ENCODE results near the gene VPS35L.

VPS35L gene

DNA sequence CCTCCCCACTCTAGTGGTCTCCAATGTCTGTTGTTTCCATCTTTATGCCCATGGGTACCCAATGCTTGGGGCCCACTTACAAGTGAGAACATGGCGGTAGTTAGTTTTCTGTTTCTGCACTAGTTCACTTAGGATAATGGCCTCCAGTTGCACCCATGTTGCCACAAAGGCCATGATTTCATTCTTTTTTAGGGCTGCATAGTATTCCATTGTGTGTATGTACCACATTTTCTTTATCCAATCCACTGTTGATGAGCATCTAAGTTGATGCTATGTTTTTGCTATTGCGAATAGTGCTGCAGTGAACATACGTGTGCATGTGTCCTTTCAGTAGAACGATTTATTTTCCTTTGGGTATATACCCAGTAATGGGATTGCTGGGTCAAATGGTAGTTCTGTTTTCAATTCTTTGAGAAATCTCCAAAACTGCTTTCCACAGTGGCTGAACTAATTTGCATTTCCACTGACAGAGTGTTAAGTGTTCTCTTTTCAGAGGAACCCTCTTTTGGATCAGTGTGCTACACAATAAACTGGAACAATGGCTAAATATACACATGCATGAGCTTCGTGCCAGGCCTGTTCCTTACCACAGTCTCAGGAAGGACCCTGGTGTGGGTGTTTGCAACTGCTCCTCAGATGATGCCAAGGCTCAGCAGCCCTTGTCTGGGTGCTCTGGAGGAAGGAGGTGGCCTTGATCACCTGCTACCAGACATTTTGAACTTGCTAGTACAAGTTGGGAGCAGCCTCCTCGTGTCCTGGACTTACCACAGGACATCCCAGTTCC is 128.1 kb downstream of the VPS35L start:
- no peaks in the 10 kb centered on the region for H3K27me3 ChIP-seq (ENCODE audit: insufficient read depth, low read length, poor library complexity)
- no peak overlapping the region for H4K8ac ChIP-seq (ENCODE audit: low read depth, low read length)
- H2BK120ac ChIP-seq (ENCODE audit: low read depth, low read length) = no peak overlapping the region
- peaks cover 3% of the 10 kb centered on the region for H3K36me3 ChIP-seq (ENCODE audit: control insufficient read depth, insufficient read depth, low read length)
- no peak overlapping the region for H2AK5ac ChIP-seq (ENCODE audit: low read length)
- no peak overlapping the region for H3K4ac ChIP-seq (ENCODE audit: low read depth, low read length)
- no peaks in the 10 kb centered on the region for H3K79me1 ChIP-seq (ENCODE audit: low read length)
- H2BK5ac ChIP-seq (ENCODE audit: low read length) = no peak overlapping the region
- H2BK15ac ChIP-seq (replicated peaks; ENCODE audit: low read depth) = no peak overlapping the region
- no peak overlapping the region for H3K18ac ChIP-seq (ENCODE audit: low read length)
- no CpG with 5 or more reads among the region's 6 CpGs for WGBS (ENCODE audit: extremely low coverage, insufficient coverage, low lambda C conversion rate)
- H3K4me3 ChIP-seq (ENCODE audit: low read length) = no peak overlapping the region
- no peak overlapping the region for H3K4me2 ChIP-seq (ENCODE audit: low read length)
- H3K56ac ChIP-seq (ENCODE audit: low read length) = no peak overlapping the region
- DNase-seq = no peak
- H3K27ac ChIP-seq (ENCODE audit: low read depth, low read length) = no peak overlapping the region
- H3K9ac ChIP-seq (ENCODE audit: low read length) = no peak overlapping the region
- no peak overlapping the region for H4K5ac ChIP-seq (ENCODE audit: low read length)
- no peaks in the 10 kb centered on the region for H3K79me2 ChIP-seq (ENCODE audit: control insufficient read depth, insufficient read depth, low read length)
- H3K23ac ChIP-seq (ENCODE audit: low read length) = no peak overlapping the region
- H3K4me1 ChIP-seq (ENCODE audit: control insufficient read depth, low read depth, low read length) = peaks cover 3% of the 10 kb centered on the region

DNA sequence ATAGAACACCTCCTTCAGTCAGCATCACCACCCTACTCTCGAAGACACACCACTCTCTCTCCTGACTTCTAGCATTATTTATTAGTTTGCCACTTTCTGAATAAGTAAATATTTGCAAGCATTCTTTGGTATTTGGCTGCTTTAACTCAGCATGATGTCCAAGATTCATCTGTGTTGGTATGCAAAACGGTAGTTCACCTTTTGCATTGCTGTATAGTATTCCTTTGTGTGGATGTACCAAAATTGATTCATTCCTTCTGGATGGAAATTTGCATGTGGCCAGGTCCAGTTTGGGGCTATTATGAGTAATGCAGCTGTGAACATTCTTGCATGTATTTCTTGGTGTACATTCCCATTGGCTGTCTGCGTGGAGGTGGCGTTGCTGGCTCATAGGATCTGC is 129.7 kb downstream of the VPS35L start:
- no CpG with 5 or more reads among the region's 4 CpGs for WGBS (ENCODE audit: extremely low coverage, insufficient coverage, low lambda C conversion rate)
- Histone ChIP-seq H3K4ac (ENCODE audit: low read depth, low read length) (no peak overlapping the region), H4K5ac (ENCODE audit: low read length) (no peak overlapping the region), H2BK5ac (ENCODE audit: low read length) (no peak overlapping the region), H3K36me3 (ENCODE audit: control insufficient read depth, insufficient read depth, low read length) (peaks cover 3% of the 10 kb centered on the region), H3K27me3 (ENCODE audit: insufficient read depth, low read length, poor library complexity) (no peaks in the 10 kb centered on the region), H3K4me1 (ENCODE audit: control insufficient read depth, low read depth, low read length) (peaks cover 3% of the 10 kb centered on the region), H4K8ac (ENCODE audit: low read depth, low read length) (no peak overlapping the region), H3K79me1 (ENCODE audit: low read length) (no peaks in the 10 kb centered on the region), H3K4me2 (ENCODE audit: low read length) (no peak overlapping the region), H3K9ac (ENCODE audit: low read length) (no peak overlapping the region), H3K4me3 (ENCODE audit: low read length) (no peak overlapping the region), H3K18ac (ENCODE audit: low read length) (no peak overlapping the region), H3K23ac (ENCODE audit: low read length) (no peak overlapping the region), H2BK120ac (ENCODE audit: low read depth, low read length) (no peak overlapping the region), H3K27ac (ENCODE audit: low read depth, low read length) (no peak overlapping the region), H2BK15ac (replicated peaks; ENCODE audit: low read depth) (no peak overlapping the region), H3K79me2 (ENCODE audit: control insufficient read depth, insufficient read depth, low read length) (no peaks in the 10 kb centered on the region), H2AK5ac (ENCODE audit: low read length) (no peak overlapping the region), H3K56ac (ENCODE audit: low read length) (no peak overlapping the region)
- no peak for DNase-seq

DNA sequence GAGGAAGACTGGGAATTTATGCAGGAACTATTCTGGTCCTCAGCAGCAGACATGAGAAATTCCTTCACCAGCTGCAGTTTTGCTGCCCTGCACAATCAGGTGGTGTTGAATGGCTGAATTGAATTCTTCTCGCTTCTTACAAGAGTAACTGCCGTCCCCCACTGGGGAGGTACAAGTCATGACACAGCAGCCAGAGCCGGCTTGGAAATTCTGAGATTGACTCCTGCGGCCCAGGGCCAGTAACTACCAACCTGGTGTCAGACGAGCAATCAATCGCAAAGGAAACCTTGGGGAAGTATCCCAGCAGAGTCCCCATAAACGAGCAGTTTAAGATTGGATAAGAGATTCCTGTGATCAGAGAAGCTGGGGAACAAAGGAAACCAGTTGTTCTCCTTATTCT is 131.8 kb downstream of the VPS35L start:
- H3K36me3 ChIP-seq (ENCODE audit: control insufficient read depth, insufficient read depth, low read length) = peaks cover 1% of the 10 kb centered on the region

DNA sequence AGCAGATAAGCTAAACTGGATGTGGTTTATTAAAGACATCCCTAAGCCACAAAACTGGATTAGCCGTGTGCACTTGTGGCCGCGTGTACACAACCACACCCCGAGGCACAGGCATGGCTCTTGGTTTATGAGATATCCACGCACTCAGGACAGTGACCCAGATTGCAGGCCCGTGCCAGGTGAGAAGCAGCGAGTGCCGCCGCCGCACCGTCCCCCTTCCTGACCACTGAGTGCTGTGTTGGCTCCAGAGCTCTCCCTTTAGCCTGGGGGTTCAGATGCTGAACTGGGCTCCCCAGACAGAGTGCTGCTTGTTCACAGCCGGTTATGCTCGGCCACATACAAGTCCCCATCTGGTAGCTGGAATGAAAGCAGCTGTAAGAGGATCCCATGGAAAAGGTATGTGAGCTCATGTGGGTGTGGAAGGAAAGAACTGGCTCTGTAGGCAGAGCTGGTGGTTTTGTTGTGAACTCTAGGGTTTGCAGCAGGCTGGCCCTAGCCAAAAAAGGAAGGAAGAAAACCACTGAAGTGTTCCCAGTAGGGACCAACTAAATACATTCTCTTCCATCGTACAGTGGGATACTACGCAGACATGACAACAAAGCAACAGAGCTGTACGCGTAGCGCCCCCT is 133.0 kb downstream of the VPS35L start:
- Histone ChIP-seq H3K27me3 (ENCODE audit: insufficient read depth, low read length, poor library complexity) (no peaks in the 10 kb centered on the region), H3K4me3 (ENCODE audit: low read length) (no peak overlapping the region), H2BK15ac (replicated peaks; ENCODE audit: low read depth) (no peak overlapping the region), H3K79me2 (ENCODE audit: control insufficient read depth, insufficient read depth, low read length) (no peaks in the 10 kb centered on the region), H3K4ac (ENCODE audit: low read depth, low read length) (no peak overlapping the region), H3K18ac (ENCODE audit: low read length) (no peak overlapping the region), H3K23ac (ENCODE audit: low read length) (no peak overlapping the region), H3K56ac (ENCODE audit: low read length) (peak overlapping the region; percentile 60), H3K36me3 (ENCODE audit: control insufficient read depth, insufficient read depth, low read length) (peaks cover 1% of the 10 kb centered on the region), H2AK5ac (ENCODE audit: low read length) (no peak overlapping the region), H3K4me2 (ENCODE audit: low read length) (no peak overlapping the region), H3K9ac (ENCODE audit: low read length) (no peak overlapping the region), H2BK120ac (ENCODE audit: low read depth, low read length) (no peak overlapping the region), H3K27ac (ENCODE audit: low read depth, low read length) (peak overlapping the region; percentile 58), H4K5ac (ENCODE audit: low read length) (no peak overlapping the region), H3K79me1 (ENCODE audit: low read length) (no peaks in the 10 kb centered on the region), H4K8ac (ENCODE audit: low read depth, low read length) (no peak overlapping the region), H2BK5ac (ENCODE audit: low read length) (no peak overlapping the region), H3K4me1 (ENCODE audit: control insufficient read depth, low read depth, low read length) (peaks cover 3% of the 10 kb centered on the region)
- peak; percentile 24 for DNase-seq
- WGBS (ENCODE audit: extremely low coverage, insufficient coverage, low lambda C conversion rate) = no CpG with 5 or more reads among the region's 18 CpGs

More for the DNA sequence above, 131.8 kb downstream of the VPS35L start:
- Histone ChIP-seq H2BK120ac (ENCODE audit: low read depth, low read length) (no peak overlapping the region), H3K4me3 (ENCODE audit: low read length) (no peak overlapping the region), H4K5ac (ENCODE audit: low read length) (no peak overlapping the region), H2BK15ac (replicated peaks; ENCODE audit: low read depth) (no peak overlapping the region), H3K4me2 (ENCODE audit: low read length) (no peak overlapping the region), H3K27ac (ENCODE audit: low read depth, low read length) (peak overlapping the region; percentile 61), H3K56ac (ENCODE audit: low read length) (peak overlapping the region; percentile 49), H3K23ac (ENCODE audit: low read length) (peak overlapping the region; percentile 29), H4K8ac (ENCODE audit: low read depth, low read length) (no peak overlapping the region), H3K9ac (ENCODE audit: low read length) (no peak overlapping the region), H3K27me3 (ENCODE audit: insufficient read depth, low read length, poor library complexity) (no peaks in the 10 kb centered on the region), H3K4me1 (ENCODE audit: control insufficient read depth, low read depth, low read length) (peaks cover 3% of the 10 kb centered on the region), H3K79me2 (ENCODE audit: control insufficient read depth, insufficient read depth, low read length) (no peaks in the 10 kb centered on the region), H3K79me1 (ENCODE audit: low read length) (no peaks in the 10 kb centered on the region), H2AK5ac (ENCODE audit: low read length) (no peak overlapping the region), H2BK5ac (ENCODE audit: low read length) (peak overlapping the region; percentile 8), H3K4ac (ENCODE audit: low read depth, low read length) (no peak overlapping the region), H3K18ac (ENCODE audit: low read length) (no peak overlapping the region)
- DNase-seq = peak; percentile 93
- WGBS (ENCODE audit: extremely low coverage, insufficient coverage, low lambda C conversion rate) = no CpG with 5 or more reads among the region's 7 CpGs

DNA sequence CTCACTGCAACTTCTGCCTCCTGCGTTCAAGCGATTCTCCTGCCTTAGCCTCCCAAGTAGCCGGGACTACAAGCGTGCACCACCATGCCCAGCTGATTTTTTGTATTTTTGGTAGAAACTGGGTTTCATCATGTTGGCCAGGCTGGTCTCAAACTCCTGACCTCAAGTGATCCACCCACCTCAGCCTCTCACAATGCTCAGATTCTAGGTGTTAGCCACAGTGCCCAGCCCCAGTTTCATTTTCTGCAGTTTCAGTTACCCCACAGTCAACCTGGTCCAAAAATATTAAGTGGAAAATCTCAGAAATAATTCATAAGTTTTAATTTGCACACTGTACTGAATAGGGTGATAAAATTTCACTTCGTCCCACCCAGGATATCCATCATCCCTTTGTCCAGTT is 133.8 kb downstream of the VPS35L start:
- H3K79me1 ChIP-seq (ENCODE audit: low read length) = no peaks in the 10 kb centered on the region
- H2BK5ac ChIP-seq (ENCODE audit: low read length) = no peak overlapping the region
- no CpG with 5 or more reads among the region's 5 CpGs for WGBS (ENCODE audit: extremely low coverage, insufficient coverage, low lambda C conversion rate)
- DNase-seq = no peak
- H2BK15ac ChIP-seq (replicated peaks; ENCODE audit: low read depth) = no peak overlapping the region
- H3K4me3 ChIP-seq (ENCODE audit: low read length) = no peak overlapping the region
- no peak overlapping the region for H3K9ac ChIP-seq (ENCODE audit: low read length)
- no peak overlapping the region for H3K23ac ChIP-seq (ENCODE audit: low read length)
- H3K36me3 ChIP-seq (ENCODE audit: control insufficient read depth, insufficient read depth, low read length) = peaks cover 1% of the 10 kb centered on the region
- no peak overlapping the region for H4K8ac ChIP-seq (ENCODE audit: low read depth, low read length)
- no peak overlapping the region for H3K18ac ChIP-seq (ENCODE audit: low read length)
- H3K27ac ChIP-seq (ENCODE audit: low read depth, low read length) = no peak overlapping the region
- peaks cover 3% of the 10 kb centered on the region for H3K4me1 ChIP-seq (ENCODE audit: control insufficient read depth, low read depth, low read length)
- no peak overlapping the region for H2BK120ac ChIP-seq (ENCODE audit: low read depth, low read length)
- H2AK5ac ChIP-seq (ENCODE audit: low read length) = no peak overlapping the region
- no peak overlapping the region for H3K56ac ChIP-seq (ENCODE audit: low read length)
- H4K5ac ChIP-seq (ENCODE audit: low read length) = no peak overlapping the region
- no peaks in the 10 kb centered on the region for H3K79me2 ChIP-seq (ENCODE audit: control insufficient read depth, insufficient read depth, low read length)
- no peak overlapping the region for H3K4ac ChIP-seq (ENCODE audit: low read depth, low read length)
- no peaks in the 10 kb centered on the region for H3K27me3 ChIP-seq (ENCODE audit: insufficient read depth, low read length, poor library complexity)
- H3K4me2 ChIP-seq (ENCODE audit: low read length) = no peak overlapping the region

All from mesendoderm (in vitro differentiated cells).